Osteocyte (in vitro differentiated cells): Measurements from ENCODE around the gene TRIM9. TPM values are rescaled to one million over a fixed set of nuclear protein-coding genes. Genes with fewer than 3 reads are reported as not detected.

Source experiments
- DNase-seq: peaks from one replicate; pipeline ENCODE4 v3.0.0; 2021; ENCODE audit warnings: mixed read lengths; ENCODE audit not compliant: unreplicated experiment; ENCODE audit errors: extremely low spot score
- H3K27ac Mint-ChIP-seq: one replicate; pipeline ENCODE4 v1.8.0; 2021; ENCODE audit warnings: mild to moderate bottlenecking, mixed read lengths; ENCODE audit not compliant: unreplicated experiment
- H3K27me3 Mint-ChIP-seq: one replicate; pipeline ENCODE4 v1.8.0; 2021; ENCODE audit warnings: mixed read lengths; ENCODE audit not compliant: unreplicated experiment
- H3K36me3 Mint-ChIP-seq: one replicate; pipeline ENCODE4 v1.8.0; 2021; ENCODE audit warnings: mixed read lengths; ENCODE audit not compliant: unreplicated experiment
- H3K4me1 Mint-ChIP-seq: one replicate; pipeline ENCODE4 v1.8.0; 2021; ENCODE audit warnings: mixed read lengths; ENCODE audit not compliant: unreplicated experiment
- H3K4me3 Mint-ChIP-seq: one replicate; pipeline ENCODE4 v1.8.0; 2021; ENCODE audit warnings: mild to moderate bottlenecking, moderate library complexity, mixed read lengths; ENCODE audit not compliant: unreplicated experiment
- H3K9me3 Mint-ChIP-seq: one replicate; pipeline ENCODE4 v1.8.0; 2021; ENCODE audit warnings: mixed read lengths; ENCODE audit not compliant: unreplicated experiment
- total RNA-seq: library from RNA; stranded (reverse); gene quantifications from 2 replicates; pipeline ENCODE4 v1.2.1, GENCODE V29; 2021
- TF ChIP-seq, protein P1 (sequence below): fragments of 200-600 bp; sonication (generic); IDR thresholded peaks from 2 replicates; pipeline ENCODE4 v1.5.0; 2021; ENCODE audit warnings: antibody characterized with exemption, mild to moderate bottlenecking, moderate library complexity

Gene TRIM9
- total RNA-seq, 1 donor from 2014 or later = 4.8 TPM

DNA sequence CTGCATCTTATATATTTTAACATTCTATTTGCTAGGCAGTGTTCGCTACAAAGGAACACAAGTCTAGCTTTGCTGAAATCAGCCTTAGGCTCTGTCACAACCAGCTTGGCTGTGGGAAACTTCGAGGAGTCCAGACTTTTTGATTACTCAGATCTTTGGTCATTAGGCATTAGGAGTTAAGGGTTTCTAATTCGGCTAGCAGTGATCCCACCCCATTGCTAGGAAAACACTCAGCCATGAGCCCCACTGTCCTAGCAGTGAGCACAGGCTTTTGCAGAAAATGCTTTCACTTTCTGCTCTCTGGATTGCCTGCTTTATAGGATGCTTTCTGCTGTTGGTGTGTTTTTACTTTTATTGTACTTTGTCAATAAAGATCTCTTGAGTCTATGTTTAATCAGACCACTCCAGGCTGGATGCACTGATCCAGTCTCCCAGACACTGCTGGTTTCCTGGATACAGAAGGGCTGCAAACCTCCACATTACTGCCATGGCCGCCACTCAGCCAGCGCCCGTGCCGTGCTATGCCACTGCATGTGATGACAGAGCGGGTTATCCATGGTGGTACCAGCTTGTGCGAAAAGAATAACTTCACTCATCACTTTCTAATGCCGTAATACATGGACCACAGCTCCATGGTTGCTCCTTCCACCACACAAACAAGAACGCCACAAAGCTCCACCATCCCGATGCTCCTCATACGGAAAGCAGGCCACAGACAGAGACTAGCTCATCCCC lies 109.6 kb downstream of the TRIM9 start:
- Mint-ChIP-seq H3K4me1 (peaks cover 26% of the 10 kb centered on the region), H3K4me3 (peak overlapping the region; percentile 17), H3K36me3 (peaks cover 3% of the 10 kb centered on the region), H3K9me3 (peaks cover 3% of the 10 kb centered on the region), H3K27me3 (no peaks in the 10 kb centered on the region), H3K27ac (peak overlapping the region; percentile 73)
- DNase-seq = no peak
- TF ChIP-seq, protein P1, sequence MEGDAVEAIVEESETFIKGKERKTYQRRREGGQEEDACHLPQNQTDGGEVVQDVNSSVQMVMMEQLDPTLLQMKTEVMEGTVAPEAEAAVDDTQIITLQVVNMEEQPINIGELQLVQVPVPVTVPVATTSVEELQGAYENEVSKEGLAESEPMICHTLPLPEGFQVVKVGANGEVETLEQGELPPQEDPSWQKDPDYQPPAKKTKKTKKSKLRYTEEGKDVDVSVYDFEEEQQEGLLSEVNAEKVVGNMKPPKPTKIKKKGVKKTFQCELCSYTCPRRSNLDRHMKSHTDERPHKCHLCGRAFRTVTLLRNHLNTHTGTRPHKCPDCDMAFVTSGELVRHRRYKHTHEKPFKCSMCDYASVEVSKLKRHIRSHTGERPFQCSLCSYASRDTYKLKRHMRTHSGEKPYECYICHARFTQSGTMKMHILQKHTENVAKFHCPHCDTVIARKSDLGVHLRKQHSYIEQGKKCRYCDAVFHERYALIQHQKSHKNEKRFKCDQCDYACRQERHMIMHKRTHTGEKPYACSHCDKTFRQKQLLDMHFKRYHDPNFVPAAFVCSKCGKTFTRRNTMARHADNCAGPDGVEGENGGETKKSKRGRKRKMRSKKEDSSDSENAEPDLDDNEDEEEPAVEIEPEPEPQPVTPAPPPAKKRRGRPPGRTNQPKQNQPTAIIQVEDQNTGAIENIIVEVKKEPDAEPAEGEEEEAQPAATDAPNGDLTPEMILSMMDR = no peak

DNA sequence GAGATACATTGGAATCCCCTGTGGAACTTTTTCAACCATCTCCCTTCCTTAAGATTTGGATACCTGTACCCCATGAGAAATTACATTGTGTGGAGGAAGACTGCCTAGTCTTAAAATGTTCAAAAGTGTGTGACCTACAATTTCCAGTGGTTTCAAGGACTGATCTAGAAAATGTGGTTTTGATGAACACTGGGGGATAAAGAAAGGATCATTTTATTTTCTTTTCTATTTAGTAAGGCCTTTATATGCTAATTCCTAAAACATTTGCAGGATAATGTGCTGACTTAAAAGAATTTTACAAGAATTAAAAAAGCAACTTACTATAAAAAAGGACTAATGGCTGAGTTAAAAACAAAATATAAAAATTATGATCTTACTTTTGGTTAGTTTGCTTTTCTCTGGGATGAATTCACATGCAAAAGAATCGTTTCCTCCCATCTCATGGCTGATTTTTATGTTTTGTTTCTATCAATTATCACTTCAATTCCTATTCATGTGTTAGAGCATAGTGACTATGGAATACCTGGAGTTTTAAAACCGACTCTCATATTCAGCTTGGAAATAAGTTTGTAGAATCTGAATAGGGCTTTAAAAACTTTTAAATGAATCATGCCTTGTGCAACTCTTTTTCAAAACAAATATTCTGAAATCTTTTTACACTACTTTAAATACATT lies 110.7 kb downstream of the TRIM9 start:
- TF ChIP-seq, protein P1 = no peak
- no peaks in the 10 kb centered on the region for H3K27me3 Mint-ChIP-seq
- H3K27ac Mint-ChIP-seq = peak overlapping the region; percentile 73
- peaks cover 3% of the 10 kb centered on the region for H3K36me3 Mint-ChIP-seq
- H3K9me3 Mint-ChIP-seq = peaks cover 2% of the 10 kb centered on the region
- peaks cover 26% of the 10 kb centered on the region for H3K4me1 Mint-ChIP-seq
- no peak for DNase-seq
- H3K4me3 Mint-ChIP-seq = no peak overlapping the region

GRCh38 chr14:50979941-50980850 lies 114.7 kb downstream of the TRIM9 start:
- Mint-ChIP-seq H3K27me3 (no peaks in the 10 kb centered on the region), H3K36me3 (no peaks in the 10 kb centered on the region), H3K4me1 (peaks cover 14% of the 10 kb centered on the region), H3K27ac (no peak overlapping the region), H3K4me3 (no peak overlapping the region), H3K9me3 (no peaks in the 10 kb centered on the region)
- DNase-seq = no peak
- TF ChIP-seq, protein P1 = no peak

- H3K9me3 Mint-ChIP-seq = no peaks in the 10 kb centered on the region
- H3K36me3 Mint-ChIP-seq = no peaks in the 10 kb centered on the region
- TF ChIP-seq, protein P1 = no peak
- H3K27ac Mint-ChIP-seq = no peak overlapping the region
- no peaks in the 10 kb centered on the region for H3K27me3 Mint-ChIP-seq
- peaks cover under 1% of the 10 kb centered on the region for H3K4me1 Mint-ChIP-seq
- DNase-seq = no peak
- no peak overlapping the region for H3K4me3 Mint-ChIP-seq
Observed at GRCh38 chr14:50978888-50979287, 116.0 kb downstream of the TRIM9 start.
